HG02759 (cell line): Measurements from ENCODE around the gene SLC20A1.
"Not testable (repeated sequence)": the region's sequence is repeated elsewhere in the genome, so short reads cannot be mapped to it uniquely, and the experiment has no call there.

ENCODE experiments used
- ATAC-seq: cut with Tn5 transposase; IDR thresholded peaks from one replicate; pipeline ENCODE4 v1.9.1; 2021; ENCODE audit warnings: mild to moderate bottlenecking, moderate library complexity; ENCODE audit not compliant: unreplicated experiment

Gene SLC20A1, protein sequence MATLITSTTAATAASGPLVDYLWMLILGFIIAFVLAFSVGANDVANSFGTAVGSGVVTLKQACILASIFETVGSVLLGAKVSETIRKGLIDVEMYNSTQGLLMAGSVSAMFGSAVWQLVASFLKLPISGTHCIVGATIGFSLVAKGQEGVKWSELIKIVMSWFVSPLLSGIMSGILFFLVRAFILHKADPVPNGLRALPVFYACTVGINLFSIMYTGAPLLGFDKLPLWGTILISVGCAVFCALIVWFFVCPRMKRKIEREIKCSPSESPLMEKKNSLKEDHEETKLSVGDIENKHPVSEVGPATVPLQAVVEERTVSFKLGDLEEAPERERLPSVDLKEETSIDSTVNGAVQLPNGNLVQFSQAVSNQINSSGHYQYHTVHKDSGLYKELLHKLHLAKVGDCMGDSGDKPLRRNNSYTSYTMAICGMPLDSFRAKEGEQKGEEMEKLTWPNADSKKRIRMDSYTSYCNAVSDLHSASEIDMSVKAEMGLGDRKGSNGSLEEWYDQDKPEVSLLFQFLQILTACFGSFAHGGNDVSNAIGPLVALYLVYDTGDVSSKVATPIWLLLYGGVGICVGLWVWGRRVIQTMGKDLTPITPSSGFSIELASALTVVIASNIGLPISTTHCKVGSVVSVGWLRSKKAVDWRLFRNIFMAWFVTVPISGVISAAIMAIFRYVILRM

DNA sequence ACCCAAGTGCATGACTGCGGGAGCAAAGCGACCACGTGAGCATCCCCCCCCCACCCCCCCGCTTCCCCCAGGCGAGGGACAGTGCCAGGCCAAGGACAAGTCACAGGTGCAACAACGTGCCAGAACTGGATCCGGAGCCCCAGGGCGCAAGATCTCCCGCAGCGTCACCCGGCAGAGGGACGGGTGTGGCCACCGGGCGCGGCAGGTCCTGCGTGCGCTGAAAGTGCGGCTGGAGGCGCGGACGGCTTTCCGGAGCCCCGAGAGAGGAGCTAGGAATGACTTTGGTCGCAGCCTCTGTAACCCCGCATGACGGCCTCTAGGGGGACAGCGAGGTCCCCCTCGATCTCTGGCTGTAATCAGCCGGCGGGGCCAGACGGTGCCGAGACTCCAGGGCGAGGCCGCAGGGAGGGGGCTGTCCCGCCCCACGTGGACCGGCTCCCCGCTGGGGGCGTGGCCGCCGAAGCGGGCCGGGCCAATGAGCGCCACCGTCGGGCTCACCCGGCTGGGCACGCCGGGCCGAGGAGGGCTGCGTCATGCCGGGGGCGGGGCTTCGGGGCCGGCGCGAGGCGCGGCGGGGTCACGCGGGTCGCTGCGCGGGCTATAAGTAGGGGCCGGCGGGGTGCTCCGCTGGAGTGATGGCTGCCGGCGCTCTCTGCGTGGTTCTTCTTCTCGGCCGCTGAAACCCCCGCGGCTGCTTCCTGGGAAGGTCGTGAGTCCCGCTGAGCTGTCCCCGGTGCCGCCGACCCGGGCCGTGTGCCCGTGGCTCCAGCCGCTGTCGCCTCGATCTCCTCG is at the start of gene SLC20A1:
TSS of gene SLC20A1 (plus strand) at position 630 of the 792 bp plus-strand sequence. CDS start 890 bp downstream, outside the sequence.
- peak; percentile 92 for ATAC-seq

DNA sequence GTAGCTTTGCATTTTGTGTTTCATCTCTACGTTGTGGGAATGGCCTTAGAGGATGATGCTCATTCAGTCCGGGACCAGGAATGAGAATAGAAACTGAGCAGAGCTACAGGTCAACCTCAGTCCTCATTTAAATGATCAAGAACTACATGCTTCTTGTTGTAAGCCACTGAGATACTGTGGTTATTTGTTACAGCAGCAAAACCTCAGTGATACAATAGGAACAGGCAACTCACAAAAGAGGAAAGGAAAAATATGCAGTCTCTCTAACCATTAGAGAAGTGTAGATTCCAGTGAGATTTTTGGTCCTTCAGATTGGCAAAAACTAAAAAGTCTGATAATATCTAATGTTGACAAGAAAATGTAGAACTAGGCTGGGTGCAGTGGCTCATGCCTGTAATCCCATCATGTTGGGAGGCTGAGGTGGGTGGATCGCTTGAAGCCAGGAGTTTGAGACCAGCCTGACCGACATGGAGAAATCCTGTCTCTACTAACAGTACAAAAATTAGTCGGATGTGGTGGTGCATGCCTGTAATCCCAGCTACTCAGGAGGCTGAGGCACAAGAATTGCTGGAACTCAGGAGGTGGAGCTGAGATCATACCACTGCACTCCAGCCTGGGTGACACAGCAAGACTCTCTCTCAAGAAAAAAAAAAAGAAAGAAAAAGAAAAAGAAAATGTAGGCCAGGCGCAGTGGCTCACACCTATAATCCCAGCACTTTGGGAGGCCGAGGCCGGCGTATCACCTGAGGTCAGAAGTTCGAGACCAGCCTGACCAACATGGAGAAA is 48.0 kb upstream of the SLC20A1 start:
- no peak for ATAC-seq

DNA sequence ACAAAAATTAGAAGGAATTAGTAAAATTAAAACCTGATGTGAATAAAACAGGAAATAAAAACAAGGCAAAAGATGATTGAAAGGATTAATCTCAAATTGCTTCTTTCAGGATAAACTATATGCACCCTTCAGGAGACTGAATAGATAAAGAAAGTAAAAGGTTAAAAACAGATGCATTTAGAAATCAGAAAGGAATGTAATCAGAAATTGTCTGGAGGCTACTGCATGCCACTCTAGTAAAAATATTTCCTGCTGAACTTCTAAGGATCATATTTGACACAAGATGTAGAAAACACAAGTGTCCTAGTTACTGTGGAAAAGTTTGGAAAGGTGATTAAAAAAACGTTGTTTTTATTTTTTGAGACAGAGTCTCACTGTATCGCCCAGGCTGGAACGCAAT is 45.1 kb upstream of the SLC20A1 start:
- ATAC-seq: no peak

DNA sequence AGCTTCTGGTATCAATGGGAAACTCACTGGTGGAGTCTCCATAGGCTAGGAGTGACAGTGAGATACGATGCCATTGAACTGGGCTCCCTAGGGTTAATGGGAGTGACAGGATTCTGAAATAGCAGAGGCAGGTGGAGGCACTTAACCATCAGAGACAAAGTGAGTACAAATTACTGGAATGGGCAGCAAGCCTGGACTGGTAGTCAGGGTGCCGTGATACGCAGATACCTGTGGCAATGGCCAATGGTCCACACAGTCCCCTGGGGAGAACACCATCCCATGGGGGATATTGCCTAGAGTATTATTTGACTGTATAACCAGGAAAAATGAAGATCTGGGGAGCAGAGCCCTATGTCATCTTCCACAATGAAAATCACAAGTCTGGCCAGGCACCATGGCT is 44.0 kb upstream of the SLC20A1 start:
- no peak for ATAC-seq

DNA sequence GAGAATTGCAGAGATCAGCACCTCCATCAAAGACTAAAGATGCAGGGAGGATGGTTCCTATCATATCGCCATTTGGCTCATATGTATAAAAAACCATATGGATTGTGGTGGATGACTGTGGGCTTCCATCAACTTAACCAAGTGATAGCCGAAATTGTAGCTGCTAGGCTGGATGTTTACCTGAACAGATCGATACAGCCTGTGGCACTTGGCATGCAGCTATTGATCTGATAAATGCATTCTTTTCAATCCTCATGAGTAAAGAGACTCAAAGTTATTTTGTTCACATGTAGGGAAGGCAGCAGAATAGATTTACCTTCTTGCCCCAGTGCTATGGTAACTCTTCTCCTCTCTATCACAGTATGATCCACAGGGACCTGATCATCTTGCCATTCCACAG is 42.8 kb upstream of the SLC20A1 start:
- ATAC-seq: no peak

DNA sequence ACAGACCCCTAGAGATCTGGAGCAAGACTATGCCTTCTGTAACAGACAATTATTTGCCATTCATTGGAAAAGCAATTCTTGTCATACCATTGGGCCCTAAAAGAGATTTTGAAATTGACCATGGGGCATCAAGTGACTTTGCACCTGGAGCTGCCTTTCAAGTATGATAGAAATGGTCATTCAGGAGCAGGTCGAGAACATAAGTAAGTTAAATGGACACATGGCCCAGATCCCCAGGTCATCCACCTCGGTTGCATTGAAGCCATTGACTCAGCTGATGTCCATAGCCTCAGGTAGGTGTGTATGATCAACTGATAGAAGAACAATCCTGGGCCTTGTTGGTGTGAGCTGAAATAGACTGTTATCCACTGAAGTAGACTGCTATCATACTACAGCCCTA is 42.0 kb upstream of the SLC20A1 start:
- ATAC-seq: no peak

DNA sequence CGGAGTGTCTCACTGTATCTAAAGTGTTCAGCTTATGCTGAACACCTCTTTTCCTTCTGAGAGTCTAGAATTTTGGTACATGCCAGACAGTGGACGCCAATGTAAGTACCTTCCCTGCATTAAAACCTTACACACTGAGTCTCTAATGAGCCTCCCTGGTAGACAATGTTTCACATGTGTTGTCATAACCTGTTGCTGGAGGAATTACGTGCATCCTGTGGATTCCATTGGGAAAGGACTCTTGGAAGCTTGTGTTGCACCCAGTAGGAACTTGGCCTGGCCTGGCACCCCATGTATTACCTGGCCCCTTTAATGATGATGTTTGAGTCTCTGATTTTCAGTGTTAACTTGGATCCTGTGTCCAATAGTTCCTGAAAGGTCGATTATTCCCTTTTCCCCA is 40.8 kb upstream of the SLC20A1 start:
- no peak for ATAC-seq

DNA sequence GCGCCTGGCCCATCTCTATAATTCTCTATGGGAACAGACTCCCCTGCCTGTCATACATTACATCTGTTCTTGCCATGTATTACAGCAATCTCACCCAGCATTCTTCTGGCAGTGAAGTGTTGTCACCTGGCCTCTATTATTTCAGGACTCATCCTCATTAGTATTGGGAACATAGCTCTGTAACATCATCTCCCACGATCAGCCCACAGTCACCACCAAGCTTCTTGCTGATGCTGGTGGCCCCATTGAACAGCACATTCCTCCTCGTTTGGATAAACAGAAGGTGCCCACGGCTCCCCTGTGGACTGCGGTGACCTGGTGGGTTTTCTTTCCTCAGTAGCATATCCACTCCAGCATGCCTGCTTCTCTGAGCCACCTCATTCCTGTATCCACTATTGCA is 39.8 kb upstream of the SLC20A1 start:
- no peak for ATAC-seq

DNA sequence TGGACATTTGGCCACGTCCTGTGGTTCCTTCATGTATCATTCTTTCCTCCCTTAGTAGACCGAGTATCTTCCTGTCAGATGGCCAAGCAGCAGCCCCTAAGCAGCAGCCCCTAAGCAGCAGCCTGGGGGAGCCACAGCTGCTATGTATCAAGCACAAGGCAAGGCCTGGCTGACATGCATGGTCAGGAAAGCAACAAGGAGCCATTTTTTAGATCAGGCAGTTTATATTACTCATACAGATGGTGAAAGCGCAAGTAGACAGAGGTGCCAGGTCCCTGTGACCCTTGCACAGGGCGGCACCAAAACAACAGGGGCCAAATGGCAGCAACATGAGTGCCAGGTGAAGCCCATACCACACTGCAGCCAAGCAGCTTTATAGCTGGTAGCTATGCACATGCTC is 39.2 kb upstream of the SLC20A1 start:
- no peak for ATAC-seq

DNA sequence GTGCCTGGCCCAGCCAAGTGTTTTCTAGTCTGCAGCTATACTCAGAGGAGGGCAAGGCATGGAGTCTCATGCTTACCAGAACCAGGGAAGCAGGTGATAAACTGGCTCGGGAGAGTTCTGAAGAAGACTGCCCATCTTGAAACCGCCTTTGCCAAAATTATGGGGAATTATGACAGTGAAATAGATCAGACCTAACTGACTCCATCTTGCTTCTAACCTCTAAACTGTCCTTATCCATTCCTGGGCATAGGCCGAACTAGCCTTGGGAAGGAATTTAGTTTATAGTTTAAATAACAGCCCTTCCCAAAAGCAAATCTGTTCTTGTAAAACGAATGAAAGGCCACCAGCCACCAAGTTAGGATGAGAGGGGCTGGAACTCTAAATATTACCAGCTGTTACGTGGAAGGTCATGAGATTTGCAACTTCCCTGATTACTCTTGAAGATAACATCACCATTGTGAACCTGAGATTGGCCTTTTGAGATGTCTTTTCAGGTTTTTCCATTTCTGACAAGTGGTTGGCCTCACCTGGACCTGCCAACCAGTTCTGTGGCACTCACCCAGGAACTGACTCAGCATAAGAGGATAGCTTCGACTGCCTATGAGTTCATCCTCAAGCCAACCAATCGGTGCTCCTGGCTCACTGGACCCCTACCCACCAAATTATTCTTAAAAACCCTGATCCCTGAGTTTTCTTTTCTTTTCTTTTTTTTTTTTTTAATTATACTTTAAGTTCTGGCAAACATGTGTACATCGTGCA is 37.9 kb upstream of the SLC20A1 start:
- ATAC-seq: no peak

DNA sequence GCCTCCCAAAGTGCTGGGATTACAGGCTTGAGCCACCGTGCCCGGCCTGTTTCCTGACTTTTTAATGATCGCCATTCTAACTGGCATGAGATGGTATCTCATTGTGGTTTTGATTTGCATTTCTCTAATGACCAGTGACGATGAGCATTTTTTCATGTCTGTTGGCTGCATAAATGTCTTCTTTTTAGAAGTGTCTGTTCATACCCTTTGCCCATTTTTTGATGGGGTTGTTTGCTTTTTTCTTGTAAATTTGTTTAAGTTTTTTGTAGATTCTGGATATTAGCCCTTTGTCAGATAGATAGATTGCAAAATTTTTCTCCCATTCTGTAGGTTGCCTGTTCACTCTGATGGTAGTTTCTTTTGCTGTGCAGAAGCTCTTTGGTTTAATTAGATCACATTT is 36.4 kb upstream of the SLC20A1 start:
- ATAC-seq: not testable (repeated sequence)

DNA sequence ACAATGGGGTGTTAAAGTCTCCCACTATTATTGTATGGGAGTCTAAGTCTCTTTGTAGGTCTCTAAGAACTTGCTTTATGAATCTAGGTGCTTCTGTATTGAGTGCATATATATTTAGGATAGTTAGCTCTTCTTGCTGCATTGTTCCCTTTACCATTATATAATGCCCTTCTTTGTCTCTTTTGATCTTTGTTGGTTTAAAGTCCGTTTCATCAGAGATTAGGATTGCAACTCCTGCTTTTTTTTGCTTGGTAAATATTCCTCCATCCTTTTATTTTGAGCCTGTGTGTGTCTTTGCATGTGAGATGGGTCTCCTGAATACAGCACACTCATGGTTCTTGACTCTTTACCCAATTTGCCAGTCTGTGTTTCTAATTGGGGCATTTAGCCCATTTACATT is 33.5 kb upstream of the SLC20A1 start:
- not testable (repeated sequence) for ATAC-seq

DNA sequence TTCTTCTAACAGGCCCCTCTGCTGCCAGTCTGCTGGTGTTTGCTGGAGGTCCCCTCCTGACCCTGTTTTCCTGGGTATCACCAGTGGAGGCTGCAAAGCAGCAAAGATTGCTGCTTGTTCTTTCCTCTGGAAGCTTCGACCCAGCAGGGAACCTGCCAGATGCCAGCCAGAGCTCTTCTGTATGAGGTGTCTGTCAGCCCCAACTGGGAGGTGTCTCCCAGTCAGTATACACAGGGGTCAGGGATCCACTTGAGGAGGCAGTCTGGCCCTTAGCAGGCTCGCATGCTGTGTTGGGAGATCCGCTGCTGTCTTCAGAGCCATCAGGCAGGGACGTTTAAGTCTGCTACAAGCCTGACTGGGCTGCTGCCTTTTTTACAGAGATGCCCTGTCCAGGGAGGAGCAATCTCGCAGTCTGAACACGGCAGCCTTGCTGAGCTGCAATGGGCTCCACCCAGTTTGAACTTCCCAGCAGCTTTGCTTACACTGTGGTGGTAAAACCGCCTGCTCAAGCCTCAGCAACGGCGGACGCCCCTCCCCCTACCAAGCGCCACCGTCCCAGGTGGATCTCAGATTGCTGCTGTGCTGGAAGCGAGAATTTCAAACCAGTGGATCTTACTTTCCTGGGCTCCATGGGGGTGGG is 31.4 kb upstream of the SLC20A1 start:
- no peak for ATAC-seq

DNA sequence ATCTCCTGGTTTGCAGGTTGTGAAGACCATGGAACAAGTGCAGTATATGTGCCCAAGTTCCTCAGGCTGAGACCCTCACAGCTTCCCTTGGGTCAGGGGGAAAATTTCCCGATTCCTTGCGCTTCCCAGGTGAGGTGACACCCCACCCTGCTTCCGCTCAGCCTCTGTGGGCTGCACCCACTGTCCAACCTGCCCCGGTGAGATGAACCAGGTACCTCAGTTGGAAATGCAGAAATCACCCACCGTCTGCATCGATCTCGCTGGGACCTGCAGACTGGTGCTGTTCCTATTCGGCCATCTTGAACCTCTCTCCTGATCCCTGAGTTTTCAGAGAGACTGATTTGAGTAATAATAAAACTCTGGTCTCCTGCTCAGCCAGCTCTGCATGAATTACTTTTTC is 30.7 kb upstream of the SLC20A1 start:
- no peak for ATAC-seq

DNA sequence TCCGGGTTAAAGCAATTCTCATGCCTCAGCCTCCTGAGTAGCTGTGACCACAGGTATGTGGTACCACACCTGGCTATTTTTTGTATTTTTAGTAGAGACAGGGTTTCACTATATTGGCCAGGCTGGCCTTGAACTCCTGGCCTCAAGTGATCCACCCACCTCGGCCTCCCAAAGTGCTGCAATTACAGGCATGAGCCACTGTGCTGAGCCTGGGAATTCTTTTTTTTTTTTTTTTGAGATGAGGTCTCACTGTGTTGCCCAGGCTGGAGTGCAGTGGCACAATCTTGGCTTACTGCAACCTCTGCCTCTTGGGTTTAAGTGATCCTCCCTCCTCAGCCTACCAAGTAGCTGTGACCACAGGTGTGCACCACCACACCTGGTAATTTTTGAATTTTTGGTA is 29.9 kb upstream of the SLC20A1 start:
- not testable (repeated sequence) for ATAC-seq

DNA sequence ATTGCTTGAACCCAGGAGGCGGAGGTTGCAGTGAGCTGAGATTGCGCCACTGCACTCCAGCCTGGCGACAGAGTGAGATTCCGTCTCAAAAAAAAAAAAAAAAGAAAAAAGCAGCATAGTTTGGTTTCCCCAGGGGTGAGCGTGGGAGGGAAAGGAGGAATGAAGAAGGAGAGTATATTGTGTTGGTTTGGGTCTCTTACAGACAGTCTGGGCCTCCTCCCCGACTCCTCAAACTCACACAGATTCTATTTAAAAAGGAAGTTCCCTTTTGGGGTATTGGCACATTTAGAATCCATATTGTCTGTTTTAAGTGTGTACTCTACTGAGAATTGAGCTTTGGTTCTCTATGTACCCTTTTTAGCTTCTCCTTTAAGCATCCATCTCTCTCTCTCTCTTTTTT is 27.4 kb upstream of the SLC20A1 start:
- no peak for ATAC-seq

DNA sequence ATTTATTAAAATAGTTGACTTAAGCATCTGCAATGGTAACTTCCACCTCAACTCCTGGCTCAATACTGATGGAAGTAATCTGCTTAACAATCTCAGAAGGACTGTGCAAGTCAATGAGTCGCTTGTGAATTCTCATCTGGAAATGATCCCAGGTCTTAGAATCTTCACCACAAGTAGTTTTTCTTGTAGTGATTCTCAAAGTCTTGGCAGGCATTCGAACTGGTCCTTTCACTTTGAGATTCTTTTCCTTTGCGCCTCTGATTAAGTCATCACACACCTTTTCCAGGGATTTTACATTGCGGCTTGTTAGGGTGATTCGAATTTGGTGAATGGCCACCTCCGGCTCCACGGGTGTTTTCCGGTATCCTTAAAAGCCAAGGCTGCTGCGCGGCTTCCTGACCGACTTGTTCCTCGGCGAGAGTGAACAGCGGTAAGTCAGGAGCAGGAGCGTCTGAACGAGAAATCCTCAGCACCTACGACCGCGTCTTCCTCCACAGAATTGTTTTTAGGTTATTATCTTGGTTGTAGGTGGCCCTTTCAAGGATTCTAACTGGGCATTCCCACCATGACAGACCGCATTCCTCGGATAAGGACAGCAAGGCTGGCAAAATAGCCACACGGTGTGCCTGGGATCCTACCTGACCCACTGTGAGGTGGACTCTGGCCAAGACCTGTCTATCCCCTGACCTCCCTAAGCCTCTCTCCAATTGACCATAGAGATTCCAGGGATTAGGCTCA is 23.8 kb upstream of the SLC20A1 start:
- ATAC-seq: no peak

DNA sequence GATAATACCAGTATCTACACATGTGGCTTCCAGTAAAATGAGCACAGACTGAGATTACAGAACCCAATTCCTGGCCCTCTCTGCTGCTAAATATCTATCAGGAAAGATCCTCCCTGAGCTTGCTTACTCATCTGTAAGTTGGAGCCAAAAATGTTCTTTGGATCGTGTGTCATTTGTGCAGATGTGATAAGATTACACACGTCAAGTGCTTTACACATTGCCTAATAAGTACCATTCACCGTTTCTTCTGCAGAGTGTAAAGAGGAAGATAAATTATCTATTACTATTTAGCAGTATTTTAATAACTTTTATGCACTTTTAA is 23.2 kb upstream of the SLC20A1 start:
- ATAC-seq: no peak
